ENCODE measurements around the gene PDGFC. TPM values are rescaled to one million over a fixed set of nuclear protein-coding genes. Genes with fewer than 3 reads are reported as not detected.
A peak's percentile ranks its signal among the peaks of the same experiment; 100 is the strongest.

Gene PDGFC
- total and polyA plus RNA-seq, 2 experiments from 2014 or later = 35.5 to 63.3 TPM

GRCh38 chr4:156959298-156959702 is 12.3 kb downstream of the PDGFC start:
- TF ChIP-seq CTCF (IDR thresholded peaks at IDR 0.05; ENCODE audit: poor library complexity) (no peak), EZH2 (IDR thresholded peaks at IDR 0.05; ENCODE audit: borderline replicate concordance) (no peak), EZH2phosphoT487 (IDR thresholded peaks at IDR 0.05; ENCODE audit: low read depth, severe bottlenecking, unreplicated experiment) (no peak)
- DNase-seq (ENCODE audit: low spot score) = no peak
- 15% methylated on average over 3 of the region's 3 CpGs for WGBS (ENCODE audit: low lambda C conversion rate, missing lambda C conversion rate)
- Histone ChIP-seq H3K4me3 (no peak overlapping the region), H3K4me2 (peak overlapping the region; percentile 64), H3K27me3 (no peaks in the 10 kb centered on the region), H3K27ac (peak overlapping the region; percentile 31), H3K79me2 (peaks cover 98% of the 10 kb centered on the region), H3K36me3 (replicated peaks; ENCODE audit: insufficient read depth, low read depth) (no peaks in the 10 kb centered on the region), H3K4me1 (ENCODE audit: insufficient read depth) (peaks cover 38% of the 10 kb centered on the region), H2AFZ (no peak overlapping the region), H3K9me3 (ENCODE audit: low read depth) (no peaks in the 10 kb centered on the region), H3K9me2 (replicated peaks; ENCODE audit: insufficient read depth) (no peaks in the 10 kb centered on the region), H4K20me1 (ENCODE audit: insufficient read depth, poor library complexity, severe bottlenecking) (no peaks in the 10 kb centered on the region)

- Histone ChIP-seq H2AFZ (no peak overlapping the region), H3K9me3 (ENCODE audit: low read depth) (no peaks in the 10 kb centered on the region), H3K27ac (peak overlapping the region; percentile 4), H3K27me3 (no peaks in the 10 kb centered on the region), H4K20me1 (ENCODE audit: insufficient read depth, poor library complexity, severe bottlenecking) (no peaks in the 10 kb centered on the region), H3K79me2 (peaks cover 98% of the 10 kb centered on the region), H3K4me2 (peak overlapping the region; percentile 64), H3K4me3 (no peak overlapping the region), H3K9me2 (replicated peaks; ENCODE audit: insufficient read depth) (no peaks in the 10 kb centered on the region), H3K4me1 (ENCODE audit: insufficient read depth) (peaks cover 38% of the 10 kb centered on the region), H3K36me3 (replicated peaks; ENCODE audit: insufficient read depth, low read depth) (no peaks in the 10 kb centered on the region)
- no peak for DNase-seq (ENCODE audit: low spot score)
- no peak for TF ChIP-seq EZH2phosphoT487 (IDR thresholded peaks at IDR 0.05; ENCODE audit: low read depth, severe bottlenecking, unreplicated experiment)
- no peak for TF ChIP-seq EZH2 (IDR thresholded peaks at IDR 0.05; ENCODE audit: borderline replicate concordance)
- TF ChIP-seq CTCF (IDR thresholded peaks at IDR 0.05; ENCODE audit: poor library complexity) = no peak
- 89% methylated on average over 2 of the region's 2 CpGs for WGBS (ENCODE audit: low lambda C conversion rate, missing lambda C conversion rate)
Observed at GRCh38 chr4:156958276-156959074, 13.1 kb downstream of the PDGFC start.

- Histone ChIP-seq H3K79me2 (peaks cover 98% of the 10 kb centered on the region), H2AFZ (no peak overlapping the region), H3K4me1 (ENCODE audit: insufficient read depth) (peaks cover 30% of the 10 kb centered on the region), H4K20me1 (ENCODE audit: insufficient read depth, poor library complexity, severe bottlenecking) (no peaks in the 10 kb centered on the region), H3K27me3 (no peaks in the 10 kb centered on the region), H3K27ac (no peak overlapping the region), H3K9me2 (replicated peaks; ENCODE audit: insufficient read depth) (no peaks in the 10 kb centered on the region), H3K4me2 (no peak overlapping the region), H3K9me3 (ENCODE audit: low read depth) (no peaks in the 10 kb centered on the region), H3K36me3 (replicated peaks; ENCODE audit: insufficient read depth, low read depth) (no peaks in the 10 kb centered on the region), H3K4me3 (no peak overlapping the region)
- no peak for TF ChIP-seq EZH2phosphoT487 (IDR thresholded peaks at IDR 0.05; ENCODE audit: low read depth, severe bottlenecking, unreplicated experiment)
- TF ChIP-seq EZH2 (IDR thresholded peaks at IDR 0.05; ENCODE audit: borderline replicate concordance) = no peak
- TF ChIP-seq CTCF (IDR thresholded peaks at IDR 0.05; ENCODE audit: poor library complexity) = no peak
- WGBS (ENCODE audit: low lambda C conversion rate, missing lambda C conversion rate) = 76% methylated on average over 3 of the region's 3 CpGs
- no peak for DNase-seq (ENCODE audit: low spot score)
Observed at GRCh38 chr4:156957556-156957955, 14.0 kb downstream of the PDGFC start.

All from hepatocyte (in vitro differentiated cells).